Ramos (cell line): ENCODE data around the gene PHKB.
"Not testable (repeated sequence)": the region's sequence is repeated elsewhere in the genome, so short reads cannot be mapped to it uniquely, and the experiment has no call there.

ENCODE experiments used
- in situ Hi-C: fragments of 300-500 bp; cut with MboI; formaldehyde crosslinking; loops from one replicate; pipeline ENCODE4 v1.14.3; 2022; ENCODE audit warnings: low sequenced_read_pairs; ENCODE audit not compliant: unreplicated experiment

The PHKB gene

DNA sequence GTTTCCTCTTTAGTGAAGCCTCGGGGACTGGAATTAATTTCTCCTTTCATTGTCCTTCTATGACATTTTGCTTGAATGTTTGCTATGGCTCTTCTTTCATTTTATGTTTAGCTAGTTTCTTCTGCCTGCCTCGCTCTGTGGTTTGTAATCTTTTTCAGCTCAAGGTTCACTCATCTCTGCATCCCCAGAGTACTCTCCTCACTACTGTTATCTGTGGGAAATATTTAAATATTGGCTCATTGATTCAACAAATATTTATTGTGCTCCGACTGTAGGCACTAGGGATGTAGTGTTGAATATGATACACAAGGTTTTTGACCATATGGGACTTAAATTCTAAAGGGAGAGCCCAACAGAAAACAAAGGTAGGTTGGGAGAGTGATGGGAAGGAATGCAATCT, 195.9 kb downstream of the PHKB start:
- in situ Hi-C loops, result no loop called here

DNA sequence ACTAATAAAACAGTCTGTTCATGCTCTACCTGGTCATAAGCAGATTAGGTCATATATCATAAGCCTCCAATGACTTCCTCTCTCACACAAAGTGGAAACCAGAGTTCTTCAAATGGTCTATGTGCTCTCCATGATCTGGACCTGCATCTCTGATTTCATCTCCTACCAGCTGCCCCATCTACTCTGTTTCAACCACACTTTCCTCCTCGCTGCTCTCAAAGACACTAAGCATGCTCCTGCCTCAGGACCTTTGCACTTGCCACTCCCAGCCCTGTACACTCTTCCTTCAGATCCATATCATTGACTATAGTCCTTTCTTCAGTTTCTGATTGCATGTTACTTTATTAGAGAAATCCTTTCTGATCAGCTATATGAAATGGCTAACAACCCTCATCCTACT, 196.8 kb downstream of the PHKB start:
- in situ Hi-C loops, result no loop called here

DNA sequence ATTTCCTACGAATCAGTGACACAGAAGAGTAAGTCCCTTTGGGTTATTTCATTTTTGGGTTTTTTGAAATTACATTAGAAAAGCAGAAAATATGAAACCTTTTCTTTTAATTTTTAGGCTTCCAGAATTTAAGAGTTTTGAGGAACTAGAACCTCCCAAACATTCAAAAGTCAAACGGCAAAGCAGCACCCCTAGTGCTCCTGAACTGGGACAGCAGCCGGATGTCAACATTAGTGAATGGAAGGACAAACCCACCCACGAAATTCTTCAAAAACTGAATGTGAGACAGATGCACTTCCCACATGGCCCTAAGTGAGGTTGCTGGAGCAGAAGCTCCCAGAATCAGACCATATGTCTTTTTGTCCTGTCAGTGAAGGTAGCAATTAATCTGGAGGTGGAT, 199.4 kb downstream of the PHKB start:
- in situ Hi-C loops, result no loop called here

DNA sequence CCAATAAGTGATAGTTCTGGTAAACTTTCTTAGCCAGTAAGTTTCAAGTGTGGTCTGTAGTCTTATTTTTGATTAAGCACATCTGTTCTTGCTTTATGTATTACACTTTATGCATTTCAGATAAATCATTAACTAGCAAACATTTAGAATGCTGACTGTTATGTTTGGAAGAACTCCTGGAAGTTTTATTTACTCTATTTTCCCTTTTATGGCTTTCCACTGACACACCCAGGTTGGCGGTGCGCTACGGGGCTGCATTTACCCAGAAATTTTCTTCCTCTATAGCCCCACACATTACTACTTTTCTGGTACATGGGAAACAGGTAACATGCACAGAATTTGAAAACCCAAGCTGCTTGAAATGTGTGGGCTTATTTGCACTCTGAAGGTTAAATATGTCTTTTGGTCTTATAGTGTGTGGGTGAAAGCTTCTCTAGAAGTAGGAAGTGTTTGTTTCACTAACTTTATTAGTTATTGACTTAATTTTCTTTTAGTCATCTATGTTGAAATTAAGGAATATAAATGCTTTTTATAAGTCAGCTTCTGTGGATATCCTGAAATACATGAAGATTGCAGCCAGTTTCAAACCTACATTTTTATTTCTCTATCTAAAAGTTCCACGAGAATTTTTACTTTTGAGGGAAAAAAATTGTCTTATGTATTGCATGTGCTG, 203.7 kb downstream of the PHKB start:
- in situ Hi-C loops, result no loop called here

DNA sequence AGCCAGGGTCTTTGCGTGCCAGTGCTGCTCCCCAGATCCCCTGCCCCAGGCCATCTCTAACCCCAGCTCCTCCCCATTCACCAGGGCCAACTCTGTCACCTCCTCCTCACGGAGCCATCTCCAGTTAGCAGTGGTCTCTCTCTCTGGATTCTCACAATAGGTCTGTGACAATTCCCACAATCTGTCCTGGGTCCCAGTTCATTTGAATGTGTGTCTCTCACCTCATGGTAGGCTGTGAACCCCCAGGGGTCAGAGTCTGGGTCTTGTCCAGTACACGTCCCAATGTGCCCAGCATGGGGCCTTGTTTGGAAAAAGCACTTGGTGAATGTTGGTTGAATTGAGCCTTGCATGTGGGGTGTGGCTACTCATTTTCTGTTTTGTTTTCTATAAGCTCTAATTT, 205.3 kb downstream of the PHKB start:
- in situ Hi-C loops, result no loop called here

DNA sequence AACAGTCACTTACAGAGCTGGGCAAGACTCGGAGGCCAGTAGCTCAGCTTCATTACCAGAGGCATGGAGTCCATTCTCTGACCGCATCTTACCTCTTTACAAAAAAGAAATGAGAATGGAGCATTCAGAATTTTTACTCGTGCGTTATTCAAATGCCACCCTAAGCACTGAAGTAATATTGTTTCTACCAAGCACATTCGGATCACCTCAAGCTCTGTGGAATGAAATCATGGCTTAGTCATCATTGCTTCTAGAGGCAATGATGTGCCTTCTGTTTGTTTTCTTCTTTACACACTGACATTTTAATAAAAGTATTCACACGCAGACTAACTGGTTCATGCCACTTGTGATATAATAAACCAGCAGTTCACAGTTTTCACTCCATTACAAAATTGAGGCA, 206.8 kb downstream of the PHKB start:
- in situ Hi-C loops, result no loop called here

DNA sequence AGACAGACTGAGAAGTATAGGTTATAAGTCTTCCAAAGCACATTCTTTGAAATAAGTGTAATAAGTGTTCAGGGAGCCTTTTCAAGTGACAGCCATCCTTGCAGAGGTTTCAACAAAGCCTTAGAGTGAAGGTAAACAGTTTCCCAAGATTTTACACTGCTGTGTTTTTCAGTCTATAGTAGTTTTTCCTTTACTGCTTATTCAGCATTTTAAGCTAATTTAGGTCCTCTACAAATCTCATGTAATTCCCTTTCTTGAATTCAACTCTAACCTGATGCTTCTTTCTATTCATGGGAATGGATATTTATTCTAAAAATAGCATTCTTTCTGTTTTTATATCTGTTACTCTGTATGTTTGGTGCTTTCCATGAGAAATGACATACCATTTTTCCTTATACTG, 211.3 kb downstream of the PHKB start:
- in situ Hi-C loops, result no loop called here

DNA sequence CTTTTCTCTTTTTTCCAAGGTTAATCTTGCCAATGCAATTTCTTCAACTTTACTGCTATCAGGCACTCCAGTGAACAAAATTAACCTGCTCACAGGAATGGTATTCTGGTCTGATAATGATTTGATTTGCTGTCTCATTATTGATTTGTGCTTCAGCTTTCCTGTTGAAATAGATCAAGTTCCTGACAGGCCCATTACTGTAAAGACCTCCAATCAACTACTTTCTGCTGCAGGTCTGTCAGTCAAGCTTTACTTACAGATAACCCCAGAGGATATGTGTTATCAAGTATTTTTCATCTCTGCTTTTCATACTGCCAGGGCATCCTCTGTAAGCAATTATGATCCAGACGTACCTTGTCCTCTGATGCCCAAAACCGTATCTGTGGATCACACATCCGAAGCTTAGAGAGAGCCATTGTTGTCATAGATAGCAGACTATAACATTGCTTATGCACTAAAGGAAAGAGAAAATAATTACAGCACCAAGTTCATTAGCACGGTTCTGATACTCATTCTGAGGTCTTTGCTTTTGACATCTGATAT, 215.6 kb downstream of the PHKB start:
- in situ Hi-C loops, result no loop called here

DNA sequence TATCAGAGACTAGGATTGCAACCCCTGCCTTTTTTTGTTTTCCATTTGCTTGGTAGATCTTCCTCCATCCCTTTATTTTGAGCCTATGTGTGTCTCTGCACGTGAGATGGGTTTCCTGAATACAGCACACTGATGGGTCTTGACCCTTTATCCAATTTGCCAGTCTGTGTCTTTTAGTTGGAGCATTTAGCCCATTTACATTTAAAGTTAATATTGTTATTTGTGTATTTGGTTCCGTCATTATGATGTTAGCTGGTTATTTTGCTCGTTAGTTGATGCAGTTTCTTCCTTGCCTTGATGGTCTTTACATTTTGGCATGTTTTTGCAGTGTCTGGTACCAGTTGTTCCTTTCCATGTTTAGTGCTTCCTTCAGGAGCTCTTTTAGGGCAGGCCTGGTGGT, 220.4 kb downstream of the PHKB start:
- in situ Hi-C loops, result not testable (repeated sequence)

DNA sequence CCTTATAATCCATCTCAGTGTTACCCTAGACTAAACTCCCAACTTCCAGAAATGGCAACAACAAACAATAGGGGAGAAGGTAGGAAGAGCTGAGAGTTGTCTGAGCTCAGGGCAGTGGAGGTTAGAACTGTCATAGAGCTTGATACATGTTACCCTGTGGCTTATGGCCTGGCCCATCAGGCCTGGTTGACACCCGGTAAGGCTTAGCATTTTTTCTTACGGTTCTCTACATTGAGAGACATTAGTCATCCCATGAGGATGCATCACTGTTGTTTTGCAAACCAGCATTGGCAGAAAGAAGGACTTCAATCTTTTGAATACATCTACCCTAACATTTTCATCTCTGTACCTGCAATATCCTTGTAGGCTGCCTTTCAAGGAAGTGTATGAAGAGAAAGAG, 226.6 kb downstream of the PHKB start:
- in situ Hi-C loops, result no loop called here

DNA sequence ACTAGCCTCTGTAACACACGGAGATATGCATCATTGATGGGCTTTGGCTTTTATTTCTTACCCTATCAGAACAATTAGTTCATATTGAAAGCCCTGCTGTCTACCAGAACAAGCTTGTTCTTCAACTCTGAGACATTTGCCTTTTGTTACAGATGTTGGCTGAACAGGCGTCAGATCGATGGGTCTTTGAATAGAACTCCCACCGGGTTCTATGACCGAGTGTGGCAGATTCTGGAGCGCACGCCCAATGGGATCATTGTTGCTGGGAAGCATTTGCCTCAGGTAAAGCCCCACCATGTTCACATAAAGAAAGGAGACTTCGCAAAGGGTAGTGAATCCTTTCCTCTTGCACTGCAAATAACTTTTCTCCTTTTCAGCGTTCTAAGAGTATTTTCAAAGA, 232.1 kb downstream of the PHKB start:
- in situ Hi-C loops, result no loop called here

DNA sequence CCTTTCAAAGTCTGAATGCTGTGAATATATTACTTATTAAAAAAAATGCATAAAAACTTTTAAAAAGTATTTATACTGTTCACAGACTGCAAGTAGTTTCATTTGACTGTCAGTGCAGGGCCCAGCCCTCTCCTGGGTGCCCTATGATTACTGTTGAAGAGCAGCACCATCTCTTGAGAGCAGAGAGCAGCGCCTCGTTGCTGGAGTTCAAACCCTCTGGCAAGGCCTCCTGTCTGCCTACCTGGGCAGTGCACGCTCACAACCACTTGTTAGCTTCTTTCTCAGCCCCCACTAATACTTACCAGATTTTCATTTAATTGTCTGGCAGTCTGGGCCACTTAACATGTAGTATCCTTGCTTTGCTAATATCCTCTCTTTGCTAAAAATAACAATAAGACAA, 233.4 kb downstream of the PHKB start:
- in situ Hi-C loops, result no loop called here

DNA sequence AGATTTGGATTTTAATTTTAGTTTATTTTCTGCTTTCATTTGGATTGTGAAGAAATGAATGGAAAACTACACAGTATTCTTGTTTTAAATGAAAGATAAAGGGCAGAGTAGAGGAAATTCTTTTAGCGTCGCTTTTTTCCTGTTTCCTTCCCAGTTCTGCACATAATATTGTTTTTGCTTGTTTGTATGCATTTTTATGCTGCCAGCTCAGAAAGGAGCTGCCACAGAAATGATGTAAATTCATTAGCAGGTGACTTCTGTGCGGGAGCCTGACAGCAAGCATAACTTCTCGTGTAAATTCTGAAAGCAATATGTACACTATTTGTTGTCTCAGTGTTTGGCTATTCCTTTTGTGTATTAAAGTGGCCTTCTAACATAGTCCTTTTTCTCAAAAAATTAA, 234.6 kb downstream of the PHKB start:
- in situ Hi-C loops, result no loop called here

DNA sequence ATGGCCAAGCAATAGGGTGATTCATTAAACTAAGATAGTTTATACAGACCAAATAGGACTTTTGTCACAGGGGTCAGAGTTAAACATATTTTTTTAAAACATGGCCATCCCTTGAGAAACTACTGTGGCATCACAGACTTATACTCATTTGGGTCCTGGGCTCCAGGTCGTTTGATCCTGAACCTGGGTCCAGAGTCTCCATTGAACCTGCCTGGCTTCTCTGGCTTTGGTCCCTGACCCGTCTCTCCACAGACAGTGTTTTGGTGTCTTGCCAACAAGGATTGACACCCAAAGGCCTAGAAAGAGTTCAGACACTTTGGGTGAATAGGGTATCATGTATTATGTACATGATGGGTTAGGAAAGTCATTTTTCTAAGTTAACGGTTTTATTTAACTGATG, 236.7 kb downstream of the PHKB start:
- in situ Hi-C loops, result no loop called here

DNA sequence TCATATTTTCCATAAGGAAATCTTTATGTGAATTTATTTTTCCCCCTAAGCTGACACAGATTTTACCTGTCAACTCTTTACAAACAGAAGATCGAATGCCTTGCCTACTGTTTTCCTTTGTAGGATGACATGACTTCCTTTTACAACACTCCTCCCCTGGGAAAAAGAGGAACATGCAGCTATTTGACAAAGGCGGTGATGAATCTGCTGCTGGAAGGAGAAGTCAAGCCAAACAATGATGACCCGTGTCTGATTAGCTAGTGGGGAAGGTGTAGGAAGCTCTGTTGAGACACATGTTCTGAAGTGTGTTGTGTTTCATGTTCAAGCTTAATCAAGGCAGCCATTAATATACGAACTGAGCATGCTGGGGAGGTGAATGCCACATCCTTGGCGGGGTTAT, 238.0 kb downstream of the PHKB start:
- in situ Hi-C loops, result no loop called here

DNA sequence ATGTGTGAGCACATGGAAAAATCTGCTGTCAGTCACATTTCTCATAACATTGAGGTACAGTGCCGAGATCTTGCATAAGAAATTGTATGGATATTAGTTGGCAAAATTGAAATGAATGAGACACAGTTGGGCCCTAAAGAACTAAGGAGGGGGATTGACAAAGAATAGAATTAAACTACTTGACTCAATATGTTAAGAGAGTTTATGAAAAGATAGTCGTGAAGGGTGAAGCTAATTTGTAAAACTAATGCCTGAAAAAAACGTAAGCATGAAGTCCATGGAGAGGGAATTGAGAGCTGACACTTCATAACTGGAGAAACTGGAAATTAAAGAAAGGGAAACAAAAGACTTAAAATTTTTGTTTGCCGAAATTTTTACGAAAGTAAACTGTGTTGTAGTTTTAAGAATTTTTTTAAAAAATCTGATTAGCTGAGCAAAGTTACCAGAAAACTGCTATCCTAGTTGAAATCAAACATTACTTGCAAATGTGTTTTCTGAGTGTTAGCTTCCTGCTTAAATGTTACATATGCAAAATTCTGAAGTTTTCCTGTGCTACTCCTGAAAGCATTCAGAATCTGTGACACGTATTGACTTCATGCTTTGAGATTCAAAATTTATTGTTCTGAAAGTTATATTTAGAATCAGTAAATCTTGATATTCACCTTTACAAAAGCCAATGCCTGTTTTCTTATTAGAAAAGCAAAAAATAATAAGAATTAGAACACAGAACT, 239.9 kb downstream of the PHKB start:
- in situ Hi-C loops, result no loop called here

DNA sequence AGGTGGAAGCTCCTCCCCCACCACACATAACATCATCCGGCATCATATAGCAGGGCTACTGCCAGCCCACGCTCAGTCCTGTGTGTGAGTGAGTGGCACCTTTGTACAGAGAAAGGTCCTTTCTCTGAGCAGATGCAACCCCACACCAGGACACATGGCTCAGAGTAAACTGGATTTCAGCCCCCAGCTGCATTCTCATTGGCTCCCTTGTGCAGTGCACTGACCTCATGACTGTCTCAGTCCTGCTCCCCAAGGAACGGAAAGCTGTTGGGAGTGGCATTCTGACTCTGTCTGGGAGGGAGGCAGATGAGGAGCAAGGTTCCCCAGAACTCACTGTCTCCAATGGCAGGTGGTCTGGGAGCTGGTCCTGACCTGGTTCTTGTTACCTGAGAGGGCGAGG, 244.1 kb downstream of the PHKB start:
- in situ Hi-C loops, result no loop called here

DNA sequence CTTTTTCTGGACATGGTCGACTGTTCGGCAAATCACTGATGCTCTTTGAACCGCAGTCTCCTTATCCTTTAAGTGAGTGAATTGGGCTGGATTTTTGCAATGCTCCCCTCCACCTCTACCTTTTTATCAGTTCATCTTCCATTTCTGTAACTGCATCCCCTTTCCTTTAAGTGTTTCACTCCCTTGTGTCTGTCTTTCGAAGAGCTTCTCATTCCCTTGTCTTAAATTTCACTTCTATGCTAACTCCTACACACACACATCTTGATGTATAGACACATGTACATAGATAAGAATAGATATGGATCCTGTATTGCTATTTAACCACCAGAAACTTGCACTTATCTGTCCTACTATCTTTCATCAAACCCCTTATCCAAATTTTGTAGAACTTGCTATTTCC, 250.7 kb downstream of the PHKB start:
- in situ Hi-C loops, result no loop called here

DNA sequence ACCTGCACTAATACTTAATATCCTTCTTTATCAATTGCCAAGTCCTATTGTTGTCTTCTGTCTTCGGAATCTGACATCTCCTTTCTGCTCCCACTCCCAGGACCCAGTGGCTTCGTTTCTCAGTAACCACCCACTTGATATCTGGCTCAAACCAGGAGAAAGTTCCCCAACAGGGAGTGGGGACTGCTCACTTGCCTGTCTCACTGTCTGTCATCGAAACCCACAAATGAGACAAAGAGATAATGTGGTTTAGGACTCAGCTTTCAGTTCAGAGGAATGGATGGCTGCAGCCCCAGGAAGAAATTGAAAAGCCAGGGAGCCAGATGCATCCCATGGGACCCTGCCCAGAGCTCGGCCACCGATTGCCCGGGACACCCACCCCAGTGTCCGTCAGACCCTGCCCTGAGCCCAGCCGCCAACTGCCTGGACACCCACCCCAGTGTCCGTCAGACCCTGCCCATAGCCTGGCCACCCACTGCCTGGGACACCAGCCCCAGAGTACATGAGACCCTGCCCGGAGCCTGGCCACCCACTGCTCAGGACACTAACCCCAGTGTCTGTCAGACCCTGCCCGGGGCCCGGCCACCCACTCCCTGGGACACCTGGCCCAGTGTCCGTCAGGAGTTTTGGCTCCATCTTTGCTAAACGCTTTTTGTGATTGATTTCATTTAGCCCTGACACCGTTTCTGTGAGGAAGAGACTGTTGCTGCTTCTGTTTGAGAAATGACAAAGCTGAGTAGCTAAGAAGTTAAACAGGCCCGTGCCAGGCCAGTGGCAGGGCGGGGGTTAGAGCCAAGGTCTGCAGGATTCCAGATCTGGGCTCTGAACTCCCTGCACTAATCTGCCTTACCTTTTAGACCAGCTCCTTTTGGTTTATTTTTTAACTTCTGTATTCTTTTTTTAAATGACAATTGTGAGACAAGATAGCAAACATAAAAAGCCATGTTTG, 251.4 kb downstream of the PHKB start:
- in situ Hi-C loops, result no loop called here

DNA sequence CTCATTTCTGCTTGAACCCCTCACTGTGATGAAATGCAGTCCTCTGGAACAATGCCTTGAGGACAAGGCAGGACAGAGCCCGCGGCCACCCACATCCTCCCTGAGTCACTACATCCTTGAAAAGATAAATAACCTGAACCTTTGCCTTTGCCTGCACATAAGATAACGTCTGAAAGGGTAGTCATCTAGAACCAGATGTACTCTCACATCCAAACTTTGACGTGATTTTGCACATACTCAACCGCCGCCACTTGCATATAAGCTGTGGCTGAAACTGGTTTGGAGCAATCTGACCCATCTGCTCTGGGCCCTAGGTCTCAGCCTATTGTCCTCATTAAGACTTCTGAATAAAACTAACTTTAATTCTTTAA, 252.1 kb downstream of the PHKB start:
- in situ Hi-C loops, result no loop called here
